Stimulated activated CD8-positive, alpha-beta memory T cell treated with anti-CD3 and anti-CD28 coated beads, Interleukin-15, amount 100 ng/mL, for 1 hour (primary cell): ENCODE data around the gene RAI1.

Experiments used
- DNase-seq: peaks from one replicate; pipeline ENCODE4 v3.0.0-alpha.2; 2020; ENCODE audit warnings: low read depth

RAI1 gene

GRCh38 chr17:17751489-17752088 is 70.3 kb downstream of the RAI1 start:
- no peak for DNase-seq

- peak; percentile 93 for DNase-seq
Measured at GRCh38 chr17:17752089-17752820, 71.0 kb downstream of the RAI1 start.

GRCh38 chr17:17752821-17753321 is 71.6 kb downstream of the RAI1 start:
- no peak for DNase-seq

- no peak for DNase-seq
Measured at GRCh38 chr17:17754719-17755686, 73.7 kb downstream of the RAI1 start.

GRCh38 chr17:17755715-17756114 is 74.5 kb downstream of the RAI1 start:
- DNase-seq: no peak

GRCh38 chr17:17757391-17757791 is 76.1 kb downstream of the RAI1 start:
- no peak for DNase-seq

- no peak for DNase-seq
Measured at GRCh38 chr17:17757956-17758845, 76.9 kb downstream of the RAI1 start.

DNA sequence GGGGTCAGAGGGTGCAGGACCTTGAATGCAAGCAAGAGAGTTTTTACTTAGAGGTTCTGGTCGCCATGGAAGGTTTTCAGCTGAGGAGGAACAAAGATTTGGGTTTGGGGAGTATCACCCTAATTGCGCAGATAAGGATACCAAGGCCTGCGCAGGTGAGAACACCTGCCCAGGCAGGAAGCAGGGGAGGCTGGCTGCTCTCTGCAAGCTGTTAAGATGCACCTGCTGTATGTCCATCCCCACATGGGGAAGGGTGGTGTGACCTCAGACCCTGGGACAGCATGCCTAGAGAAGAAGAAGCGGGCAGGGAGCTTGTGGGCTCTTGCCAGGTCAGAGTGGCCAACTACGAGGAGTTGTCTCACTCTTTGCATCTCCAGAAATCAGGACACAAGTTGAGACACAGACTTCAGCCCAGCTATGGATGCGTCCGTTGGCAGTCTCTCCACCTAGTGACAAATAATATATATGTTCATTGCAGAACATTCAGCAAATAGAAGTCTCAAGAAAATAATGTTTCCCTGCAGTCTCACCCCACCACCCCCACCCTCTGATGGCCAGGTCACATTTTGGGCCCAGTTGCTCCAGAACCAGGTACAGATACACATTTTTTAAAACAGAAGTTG is 77.8 kb downstream of the RAI1 start:
- no peak for DNase-seq

DNA sequence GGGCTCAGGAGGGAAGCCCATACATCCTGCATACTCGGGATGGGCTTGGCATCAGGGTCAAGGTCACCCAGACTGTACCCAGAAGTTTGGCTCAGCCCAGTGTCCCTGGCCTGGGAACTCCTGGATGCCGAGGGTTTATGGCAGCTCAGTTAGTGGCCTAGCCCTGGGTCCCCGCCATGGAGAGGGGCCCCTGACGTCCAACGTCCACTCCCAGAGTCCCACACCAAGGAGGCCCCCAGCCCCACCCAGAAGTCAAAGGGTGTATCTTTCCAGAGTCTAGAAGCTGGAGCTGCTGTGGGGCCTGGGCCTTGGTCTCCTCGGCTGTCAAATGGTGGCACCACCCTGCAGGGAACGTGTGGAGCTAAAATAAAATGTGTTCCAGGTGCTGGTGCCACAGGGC is 79.1 kb downstream of the RAI1 start:
- DNase-seq: no peak

GRCh38 chr17:17760872-17761550 is 79.8 kb downstream of the RAI1 start:
- DNase-seq: no peak

DNA sequence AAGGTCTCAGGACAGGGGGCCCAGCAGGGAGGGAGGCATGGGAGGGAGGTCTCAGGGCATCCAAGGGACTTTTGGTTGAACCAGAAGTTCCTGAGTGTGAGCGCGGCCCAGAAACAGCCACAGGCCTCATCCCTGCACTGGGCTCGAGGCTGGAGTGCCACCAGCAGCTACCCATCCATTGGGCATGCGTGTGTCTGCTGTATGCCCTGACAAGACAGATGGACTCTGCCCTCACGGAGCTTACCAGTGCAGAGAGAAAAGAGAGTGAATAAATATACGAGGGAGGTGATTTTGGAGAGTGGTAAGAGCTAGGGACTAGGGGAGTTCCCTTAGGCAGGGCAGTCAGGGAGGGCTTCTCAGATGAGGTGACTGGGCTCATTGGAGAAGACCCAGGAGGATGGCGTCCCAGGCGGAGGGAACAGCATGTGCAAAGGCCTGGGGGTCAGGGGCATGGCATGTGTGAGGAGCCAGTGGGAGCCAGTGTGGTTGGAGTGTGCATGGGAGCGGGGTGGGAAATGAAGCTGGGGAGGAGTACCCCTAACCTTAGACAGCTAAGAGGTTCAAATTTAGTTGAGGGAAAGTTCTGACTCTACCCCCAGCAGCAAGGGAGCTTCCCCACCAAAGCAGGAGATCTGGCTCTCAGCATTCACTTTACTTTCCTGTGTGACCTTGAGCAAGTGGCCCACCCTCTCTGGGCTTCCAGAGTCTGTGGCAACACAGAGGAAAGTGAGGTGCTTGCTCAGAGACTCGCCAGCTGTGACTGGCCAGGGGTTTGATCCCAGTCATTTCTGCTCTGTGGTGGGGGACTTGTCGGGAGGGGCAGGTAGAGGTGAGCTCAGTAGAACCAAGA is 80.9 kb downstream of the RAI1 start:
- no peak for DNase-seq

GRCh38 chr17:17762744-17763105 is 81.5 kb downstream of the RAI1 start:
- no peak for DNase-seq

GRCh38 chr17:17763136-17763535 is 81.9 kb downstream of the RAI1 start:
- no peak for DNase-seq

DNA sequence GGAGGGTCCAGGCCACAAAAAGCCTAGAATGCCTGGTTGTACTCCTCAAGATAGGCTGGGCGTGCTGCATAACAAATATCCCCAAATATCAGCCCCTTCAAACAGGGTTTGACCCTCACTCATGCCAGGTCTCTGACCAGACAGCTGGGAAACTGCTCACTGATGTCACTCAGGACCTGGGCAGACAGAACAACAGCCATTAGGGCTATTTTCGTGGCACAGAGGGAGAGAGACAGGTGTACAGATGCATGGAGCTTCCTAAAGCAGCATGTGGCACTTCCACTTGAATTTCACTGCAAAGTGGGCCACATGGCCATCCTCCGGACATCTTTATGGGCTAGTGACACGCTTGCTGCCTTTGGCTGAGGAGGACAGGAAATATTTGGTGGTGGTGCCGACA is 82.5 kb downstream of the RAI1 start:
- no peak for DNase-seq

DNA sequence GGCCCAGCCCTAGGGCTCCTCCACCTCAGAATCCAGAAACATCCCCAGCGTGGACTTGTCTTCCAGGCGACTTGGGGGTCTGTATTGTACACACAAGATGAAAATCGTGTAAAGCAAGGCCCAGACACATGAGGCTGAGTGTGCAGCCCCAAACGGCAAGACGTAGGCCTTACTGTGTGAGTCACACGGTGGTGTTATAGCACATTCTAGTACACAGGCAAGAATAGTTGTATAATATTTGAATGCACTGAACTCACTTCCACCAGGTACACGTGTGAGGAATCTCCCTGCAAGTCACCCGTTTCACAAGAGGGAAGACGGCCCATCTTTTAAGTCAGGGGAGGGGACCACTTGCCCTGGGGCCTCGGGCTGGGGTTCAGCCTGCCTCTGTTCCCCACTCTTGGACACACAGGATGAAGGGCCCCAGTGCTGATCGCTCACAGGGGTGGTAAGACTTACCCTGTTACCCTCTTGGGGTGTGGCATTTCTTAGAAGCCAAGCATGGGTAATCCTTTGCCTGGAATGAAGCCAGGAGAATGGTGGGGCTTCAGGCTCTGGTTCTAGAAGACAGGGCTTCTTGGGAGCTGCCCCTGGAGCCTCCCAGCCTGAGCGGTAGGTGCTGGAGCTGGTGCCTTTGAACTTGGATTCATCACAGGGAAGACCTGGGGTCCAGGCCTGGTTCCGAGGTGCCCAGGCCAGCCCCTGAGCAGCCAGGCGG is 84.3 kb downstream of the RAI1 start:
- no peak for DNase-seq

- no peak for DNase-seq
Measured at GRCh38 chr17:17766077-17766743, 85.0 kb downstream of the RAI1 start.

DNA sequence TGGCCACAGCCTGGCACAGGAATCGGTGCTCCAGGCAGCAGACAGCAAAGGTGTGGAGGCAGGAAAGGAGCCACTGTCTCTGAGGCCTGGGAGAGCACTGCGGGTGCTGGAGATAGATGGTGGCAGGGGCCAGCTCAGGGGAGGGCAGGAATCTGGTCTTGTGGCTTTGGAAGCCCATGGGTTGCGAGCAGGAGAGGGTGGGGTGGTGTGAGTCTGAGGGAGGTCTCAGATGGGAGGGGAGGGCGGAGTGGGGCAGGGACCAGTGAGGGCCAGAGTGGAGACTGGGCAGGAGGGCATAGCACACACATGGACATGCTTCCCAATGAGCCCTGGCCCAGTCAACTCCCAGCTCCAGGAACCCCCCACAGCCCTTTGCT is 85.5 kb downstream of the RAI1 start:
- no peak for DNase-seq

DNA sequence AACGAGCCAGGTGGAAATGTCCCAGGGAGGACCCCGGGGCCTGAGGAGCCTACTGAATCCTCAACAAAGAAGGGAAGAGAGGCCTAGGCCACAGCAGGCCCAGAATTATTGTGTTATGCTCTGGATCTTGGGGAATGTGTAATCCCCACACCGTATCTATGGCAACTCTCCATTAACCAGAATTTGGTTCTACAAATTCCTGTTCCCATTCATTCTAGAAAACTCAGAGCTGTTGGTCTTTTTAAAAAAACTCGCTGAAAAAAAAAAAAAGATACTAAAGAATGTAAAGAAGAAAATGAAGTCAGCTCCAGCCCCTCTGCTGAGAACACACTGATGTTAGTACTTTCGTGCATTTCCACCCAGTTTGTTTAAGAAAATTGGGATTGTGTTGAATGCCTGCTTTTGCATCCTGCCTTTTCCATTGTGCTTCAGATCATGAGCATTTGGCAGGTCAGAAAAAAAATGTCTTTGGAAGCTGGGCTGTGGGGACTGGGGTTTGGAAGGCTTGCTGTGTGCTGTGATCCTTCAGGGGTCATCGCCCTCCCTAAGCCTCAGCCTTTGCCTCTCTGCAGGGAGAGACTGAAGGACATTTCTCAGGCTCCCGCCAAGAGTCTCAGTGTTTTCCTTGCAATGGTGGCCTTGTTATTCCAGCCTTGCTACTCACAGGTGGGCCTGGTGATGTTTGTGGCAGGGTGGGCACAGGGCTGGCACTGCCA is 86.1 kb downstream of the RAI1 start:
- no peak for DNase-seq
